HEK293 (cell line): ENCODE measurements around the gene METAP1D.

Experiments used
- CTCF ChIP-seq: fragments of 450-650 bp; formaldehyde crosslinking; IDR thresholded peaks from 2 replicates; pipeline ENCODE4 v1.5.1; 2016; ENCODE audit warnings: missing biosample characterization, missing genetic modification characterization
- MEIS1 ChIP-seq: sonication (generic); formaldehyde crosslinking; IDR thresholded peaks from 2 replicates; pipeline ENCODE4 v1.8.1; 2022; ENCODE audit warnings: missing genetic modification reagents, mild to moderate bottlenecking, borderline replicate concordance
- RBAK ChIP-seq: fragments of 450-650 bp; formaldehyde crosslinking; IDR thresholded peaks from 2 replicates; pipeline ENCODE4 v1.5.1; 2016; ENCODE audit warnings: missing biosample characterization, missing genetic modification characterization
- ZNF140 ChIP-seq: fragments of 450-650 bp; formaldehyde crosslinking; IDR thresholded peaks from 2 replicates; pipeline ENCODE4 v1.5.1; 2016; ENCODE audit warnings: missing biosample characterization, missing genetic modification characterization
- ZNF202 ChIP-seq: fragments of 450-650 bp; formaldehyde crosslinking; IDR thresholded peaks from 2 replicates; pipeline ENCODE4 v1.5.1; 2016; ENCODE audit warnings: missing biosample characterization, missing genetic modification characterization, borderline replicate concordance
- ZNF37A ChIP-seq: fragments of 450-650 bp; IDR thresholded peaks from 2 replicates; pipeline ENCODE4 v1.5.1; 2018; ENCODE audit warnings: missing biosample characterization, missing genetic modification characterization
- ZNF704 ChIP-seq: fragments of 450-650 bp; formaldehyde crosslinking; IDR thresholded peaks from 2 replicates; pipeline ENCODE4 v1.5.1; 2016; ENCODE audit warnings: missing biosample characterization, missing genetic modification characterization
- ZNF76 ChIP-seq: fragments of 450-650 bp; formaldehyde crosslinking; IDR thresholded peaks from 2 replicates; pipeline ENCODE4; 2016; ENCODE audit warnings: low read depth, missing biosample characterization, missing genetic modification characterization, borderline replicate concordance

- no peak for TF ChIP-seq ZNF37A
- no peak for TF ChIP-seq CTCF (tag by site-specific recombination)
- no peak for TF ChIP-seq ZNF202 (tag by site-specific recombination)
- TF ChIP-seq ZNF140 (tag by site-specific recombination) = no peak
- no peak for TF ChIP-seq RBAK (tag by site-specific recombination)
- peak; percentile 52; the same call in 1 of the 2 replicates for TF ChIP-seq ZNF76
- TF ChIP-seq MEIS1 (CRISPR knock-in tag) = no peak
- no peak for TF ChIP-seq ZNF704 (tag by site-specific recombination)
Observed at GRCh38 chr2:172094294-172095145, 94.8 kb downstream of the METAP1D start.
